MM.1S (cell line): ENCODE measurements around the gene SSTR4.

ENCODE experiments used
- EZH2 ChIP-seq: fragments of 300-600 bp; sonication (generic); optimal IDR thresholded peaks from 2 replicates; pipeline ENCODE3; 2017; ENCODE audit warnings: low read depth, mild to moderate bottlenecking, antibody characterized with exemption, low read length, mixed read lengths
- TF ChIP-seq, protein P1 (sequence below): fragments of 300-600 bp; sonication (generic); IDR thresholded peaks from 2 replicates; pipeline ENCODE4 v1.5.1; 2016; ENCODE audit warnings: antibody characterized with exemption, low read length, mixed read lengths

DNA sequence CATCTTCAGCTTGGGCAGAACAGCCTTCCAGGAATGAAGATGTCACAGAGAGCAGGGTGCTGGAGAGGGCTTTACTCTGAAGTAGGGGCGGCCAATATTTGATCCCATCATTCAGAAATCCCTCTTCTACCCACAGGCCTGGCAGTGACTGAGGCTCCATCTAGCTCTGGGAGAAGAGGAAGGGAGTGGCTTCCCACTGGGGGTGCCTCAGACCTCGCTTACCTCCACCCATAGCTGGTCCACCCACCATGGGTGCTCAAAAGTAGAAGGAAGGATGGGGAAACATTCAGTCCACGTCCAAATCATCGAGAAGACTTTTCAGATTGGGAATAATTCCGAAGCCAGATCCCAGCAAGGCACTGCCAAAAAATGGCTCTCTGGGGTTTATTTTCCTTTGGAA is 26.1 kb downstream of the SSTR4 start:
- TF ChIP-seq, protein P1, sequence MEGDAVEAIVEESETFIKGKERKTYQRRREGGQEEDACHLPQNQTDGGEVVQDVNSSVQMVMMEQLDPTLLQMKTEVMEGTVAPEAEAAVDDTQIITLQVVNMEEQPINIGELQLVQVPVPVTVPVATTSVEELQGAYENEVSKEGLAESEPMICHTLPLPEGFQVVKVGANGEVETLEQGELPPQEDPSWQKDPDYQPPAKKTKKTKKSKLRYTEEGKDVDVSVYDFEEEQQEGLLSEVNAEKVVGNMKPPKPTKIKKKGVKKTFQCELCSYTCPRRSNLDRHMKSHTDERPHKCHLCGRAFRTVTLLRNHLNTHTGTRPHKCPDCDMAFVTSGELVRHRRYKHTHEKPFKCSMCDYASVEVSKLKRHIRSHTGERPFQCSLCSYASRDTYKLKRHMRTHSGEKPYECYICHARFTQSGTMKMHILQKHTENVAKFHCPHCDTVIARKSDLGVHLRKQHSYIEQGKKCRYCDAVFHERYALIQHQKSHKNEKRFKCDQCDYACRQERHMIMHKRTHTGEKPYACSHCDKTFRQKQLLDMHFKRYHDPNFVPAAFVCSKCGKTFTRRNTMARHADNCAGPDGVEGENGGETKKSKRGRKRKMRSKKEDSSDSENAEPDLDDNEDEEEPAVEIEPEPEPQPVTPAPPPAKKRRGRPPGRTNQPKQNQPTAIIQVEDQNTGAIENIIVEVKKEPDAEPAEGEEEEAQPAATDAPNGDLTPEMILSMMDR: no peak
- no peak for TF ChIP-seq EZH2
